Bladder microvascular endothelial cell (primary cell): Measurements from ENCODE around the gene MTX3. TPM values are rescaled to one million over a fixed set of nuclear protein-coding genes. Genes with fewer than 3 reads are reported as not detected.

ENCODE experiments used
- total RNA-seq: library from RNA; depleted of rRNA; stranded (reverse); fragments of >200 nt; gene quantifications from 2 replicates; pipeline ENCODE4 v1.2.3, GENCODE V29; 2014

The MTX3 gene
- 2.1 and 6.4 TPM in 2 replicates for total RNA-seq

GRCh38 chr5:79990598-79991507 lies at the start of gene MTX3:
Gene MTX3, minus strand, starts transcription at chr5:79991262. Its CDS starts 24 bp downstream, at chr5:79991238.

GRCh38 chr5:80034962-80035821 lies 44.1 kb upstream of the MTX3 start, which contains the start of gene THBS4:
Gene THBS4, plus strand, starts transcription at chr5:80035348. Its CDS starts 190 bp downstream, at chr5:80035538.

Other genes starting within 250 kb of the MTX3 start
- gene THBS4, start 44.1 kb upstream of the MTX3 start, total RNA-seq, result not detected in 2 replicates